ENCODE results near the gene SERPINB10. TPM values are rescaled to one million over a fixed set of nuclear protein-coding genes. Genes with fewer than 3 reads are reported as not detected.

Gene SERPINB10
- polyA plus RNA-seq, 5 donors = 0.15 to 0.31 (median 0.22) TPM; not detected in 1

DNA sequence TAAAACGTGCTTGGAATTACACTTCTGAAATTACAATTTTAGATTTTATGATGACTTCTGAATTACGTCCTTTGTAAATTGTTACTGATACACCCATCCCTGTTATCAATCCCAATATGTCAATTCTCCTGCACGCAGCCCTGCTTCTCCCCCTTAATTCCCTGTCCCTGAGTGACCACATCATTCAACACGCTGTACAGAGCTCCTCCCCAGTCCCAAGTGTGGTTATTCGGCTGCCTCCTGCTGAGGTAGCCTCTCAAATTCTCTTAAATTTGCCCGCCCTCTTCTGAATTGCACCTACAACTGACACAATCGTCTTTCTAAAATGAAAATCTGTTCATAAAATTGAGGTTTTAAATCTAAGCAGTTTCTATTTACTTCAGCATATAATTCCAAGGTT is 72.3 kb downstream of the SERPINB10 start:
- DNase-seq = no peak

DNA sequence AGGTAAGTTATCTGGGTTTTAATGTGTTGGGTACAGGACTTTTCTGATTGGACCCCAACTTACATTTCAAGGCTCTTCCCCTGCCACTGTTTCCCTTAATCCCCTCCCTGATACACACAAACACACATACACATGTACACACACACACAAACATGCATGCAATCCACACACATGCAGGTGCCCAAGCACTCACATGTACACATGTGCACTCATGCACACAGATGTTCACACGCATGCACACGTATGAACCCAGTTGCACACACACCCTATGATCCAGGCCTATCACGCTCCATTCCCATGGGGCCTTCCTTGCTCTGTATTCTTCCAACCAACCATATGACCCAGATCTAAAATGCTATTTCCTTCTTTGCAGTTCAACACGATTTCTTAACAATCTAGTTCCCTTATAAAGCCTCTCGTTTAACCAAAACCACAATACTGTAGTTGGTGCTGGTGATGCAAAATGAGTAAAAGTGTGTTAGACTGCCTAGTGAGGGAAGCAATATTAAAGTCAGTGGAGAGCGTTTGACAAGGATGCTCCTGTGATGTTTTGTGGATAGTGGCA is 73.2 kb downstream of the SERPINB10 start:
- no peak for DNase-seq

DNA sequence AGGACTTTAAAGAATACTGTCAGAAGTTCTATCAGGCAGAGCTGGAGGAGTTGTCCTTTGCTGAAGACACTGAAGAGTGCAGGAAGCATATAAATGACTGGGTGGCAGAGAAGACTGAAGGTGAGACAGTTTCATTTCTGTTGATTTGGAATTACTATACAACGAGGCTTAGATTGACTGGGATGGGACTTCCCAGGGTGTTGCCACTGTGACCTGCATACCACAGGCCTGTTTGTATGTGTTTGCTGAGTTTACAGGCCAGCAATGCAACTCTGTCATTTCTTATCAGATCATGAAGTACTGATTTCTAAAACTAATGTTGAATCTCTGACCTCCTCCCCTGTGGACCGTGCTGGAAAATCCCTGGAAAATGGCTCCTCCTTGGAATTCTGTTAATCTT is 74.0 kb downstream of the SERPINB10 start:
- no peak for DNase-seq

DNA sequence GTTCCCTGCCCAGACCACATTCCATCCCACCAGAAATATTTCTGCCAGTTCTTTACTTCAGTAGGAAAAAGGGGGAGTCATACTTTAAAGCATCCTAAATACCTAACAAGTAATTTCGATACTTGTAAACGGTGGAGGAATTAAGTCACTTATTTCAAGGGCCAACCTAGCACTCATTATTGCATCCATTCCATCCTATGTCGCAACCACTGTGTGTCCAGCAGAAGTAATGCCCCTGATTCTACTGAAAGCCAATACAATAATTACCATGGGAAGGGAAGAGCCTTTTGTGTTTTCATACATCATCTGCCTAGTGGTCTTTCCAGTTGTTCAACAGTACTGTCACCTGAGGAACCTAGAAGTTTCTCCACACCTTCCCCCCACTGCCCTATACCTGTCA is 74.6 kb downstream of the SERPINB10 start:
- DNase-seq = no peak

Other genes starting within 250 kb of the SERPINB10 start
- not detected for gene SERPINB3, start 246.1 kb upstream of the SERPINB10 start, polyA plus RNA-seq (ENCODE audit: insufficient read depth in 1 of 5, insufficient read length in 5 of 5, low replicate concordance in 1 of 5)
- not detected for gene SERPINB11, start 205.0 kb upstream of the SERPINB10 start, polyA plus RNA-seq (ENCODE audit: insufficient read depth in 1 of 5, insufficient read length in 5 of 5, low replicate concordance in 1 of 5)
- gene SERPINB7, start 132.5 kb upstream of the SERPINB10 start, polyA plus RNA-seq (ENCODE audit: insufficient read depth in 1 of 5, insufficient read length in 5 of 5, low replicate concordance in 1 of 5) = not detected
- under 1 TPM; 0.10 to 0.27 (median 0.14) TPM for gene SERPINB2, start 20.3 kb upstream of the SERPINB10 start, polyA plus RNA-seq (ENCODE audit: insufficient read depth in 1 of 5, insufficient read length in 5 of 5, low replicate concordance in 1 of 5)
- 1 to 10 TPM; 1.1 to 2.3 (median 1.3) TPM for gene HMSD, start 41.3 kb downstream of the SERPINB10 start, polyA plus RNA-seq (ENCODE audit: insufficient read depth in 1 of 5, insufficient read length in 5 of 5, low replicate concordance in 1 of 5)
- gene SERPINB8, start 62.1 kb downstream of the SERPINB10 start, polyA plus RNA-seq (ENCODE audit: insufficient read depth in 1 of 5, insufficient read length in 5 of 5, low replicate concordance in 1 of 5) = 1 to 10 TPM; 2.9 to 4.2 (median 3.3) TPM
- under 1 TPM in 2 of 5 donors, not detected in 3; 0.46 to 0.49 TPM for gene LINC00305, start 241.1 kb downstream of the SERPINB10 start, polyA plus RNA-seq (ENCODE audit: insufficient read depth in 1 of 5, insufficient read length in 5 of 5, low replicate concordance in 1 of 5)